MM.1S (cell line): Measurements from ENCODE around the gene BCAT1.

Experiments used
- CTCF ChIP-seq: fragments of 300-600 bp; sonication (generic); IDR thresholded peaks from 2 replicates; pipeline ENCODE4 v1.5.1; 2016; ENCODE audit warnings: antibody characterized with exemption, low read length, mixed read lengths
- EZH2 ChIP-seq: fragments of 300-600 bp; sonication (generic); optimal IDR thresholded peaks from 2 replicates; pipeline ENCODE3; 2017; ENCODE audit warnings: low read depth, mild to moderate bottlenecking, antibody characterized with exemption, low read length, mixed read lengths
- EZH2phosphoT487 ChIP-seq: fragments of 300-600 bp; sonication (generic); IDR thresholded peaks from 2 replicates; pipeline ENCODE4 v1.6.1; 2018; ENCODE audit warnings: antibody characterized with exemption, low read length

GRCh38 chr12:24977711-24978110, 28.8 kb upstream of the BCAT1 start:
- no peak for TF ChIP-seq CTCF
- no peak for TF ChIP-seq EZH2
- no peak for TF ChIP-seq EZH2phosphoT487
